ENCODE results near the gene CCDC157.

The CCDC157 gene

GRCh38 chr22:30423959-30424533 lies 67.2 kb downstream of the CCDC157 start:
- TF ChIP-seq POLR2AphosphoS5 (IDR thresholded peaks at IDR 0.05; ENCODE audit: low read depth, low read length) (0 out of 2 replicates have a peak, but pooled peaks have one; percentile 44), POLR2A (IDR thresholded peaks at IDR 0.05; ENCODE audit: low read depth, low read length) (peak; percentile 30; the same call in 1 of the 2 replicates), TAF1 (IDR thresholded peaks at IDR 0.05; ENCODE audit: borderline replicate concordance, low read depth, low read length) (no peak)
- DNase-seq (ENCODE audit: insufficient read length) (peak; percentile 94), FAIRE-seq (peak; percentile 99)

- FAIRE-seq (peak; percentile 65), DNase-seq (ENCODE audit: insufficient read length) (no peak)
- TF ChIP-seq POLR2A (IDR thresholded peaks at IDR 0.05; ENCODE audit: low read depth, low read length) (no peak), POLR2AphosphoS5 (IDR thresholded peaks at IDR 0.05; ENCODE audit: low read depth, low read length) (no peak), TAF1 (IDR thresholded peaks at IDR 0.05; ENCODE audit: borderline replicate concordance, low read depth, low read length) (no peak)
These were observed 67.9 kb downstream of the CCDC157 start for GRCh38 chr22:30424534-30425326.

GRCh38 chr22:30425327-30425615 lies 68.5 kb downstream of the CCDC157 start:
- TF ChIP-seq POLR2AphosphoS5 (IDR thresholded peaks at IDR 0.05; ENCODE audit: low read depth, low read length) = no peak
- TF ChIP-seq POLR2A (IDR thresholded peaks at IDR 0.05; ENCODE audit: low read depth, low read length) = no peak
- no peak for TF ChIP-seq TAF1 (IDR thresholded peaks at IDR 0.05; ENCODE audit: borderline replicate concordance, low read depth, low read length)
- FAIRE-seq (no peak), DNase-seq (ENCODE audit: insufficient read length) (no peak)

GRCh38 chr22:30425616-30426387 lies 69.0 kb downstream of the CCDC157 start, which contains the start of gene MTFP1:
TSS of gene MTFP1 (plus strand) at chr22:30425768. CDS start at chr22:30425880, 112 bp downstream.
- TF ChIP-seq POLR2A (IDR thresholded peaks at IDR 0.05; ENCODE audit: low read depth, low read length) = peak; percentile 51; the same call in 1 of the 2 replicates
- TF ChIP-seq POLR2AphosphoS5 (IDR thresholded peaks at IDR 0.05; ENCODE audit: low read depth, low read length) = no peak
- FAIRE-seq (peak; percentile 54), DNase-seq (ENCODE audit: insufficient read length) (peak; percentile 49)
